Vagina (tissue), 2 donors: ENCODE results near the gene TTC9. TPM values are rescaled to one million over a fixed set of nuclear protein-coding genes. Genes with fewer than 3 reads are reported as not detected.

ENCODE experiments used
- DNase-seq, 2 donors: peaks; one replicate each; pipeline ENCODE4 v3.0.0-alpha.2; 2017; ENCODE audit errors: extremely low spot score in 2 of 2
- H3K27ac ChIP-seq: fragments of 200-600 bp; sonication (generic); one replicate; pipeline ENCODE4 v1.5.1; 2019
- H3K27me3 ChIP-seq: fragments of 200-600 bp; sonication (generic); one replicate; pipeline ENCODE4 v1.5.1; 2019
- H3K36me3 ChIP-seq, 2 donors: fragments of 200-600 bp; sonication (generic); one replicate each; pipeline ENCODE4 v1.5.1; 2017 to 2019
- H3K4me1 ChIP-seq: fragments of 200-600 bp; sonication (generic); one replicate; pipeline ENCODE4 v1.5.1; 2019
- H3K4me3 ChIP-seq, 2 donors: fragments of 200-600 bp; sonication (generic); 1 replicate in 1 of 2; 2 replicates in 1 of 2; pipeline ENCODE4 v1.5.1; 2016 to 2019
- H3K9me3 ChIP-seq: fragments of 200-600 bp; sonication (generic); one replicate; pipeline ENCODE4 v1.5.1; 2019
- POLR2A ChIP-seq, 2 donors: fragments of 450-650 bp; IDR thresholded peaks; one replicate each; pipeline ENCODE4 v1.6.1; 2017; ENCODE audit warnings: antibody characterized with exemption in 2 of 2, mild to moderate bottlenecking in 2 of 2, moderate library complexity in 2 of 2
- POLR2AphosphoS5 ChIP-seq, 2 donors: sonication (generic); formaldehyde crosslinking; IDR thresholded peaks; one replicate each; pipeline ENCODE4 v1.9.0; 2017; ENCODE audit warnings: antibody characterized with exemption in 2 of 2, mild to moderate bottlenecking in 2 of 2, low read depth in 1 of 2; ENCODE audit not compliant: insufficient read depth in 1 of 2
- intact Hi-C: fragments of 100-400 bp; cut with DNase I; formaldehyde crosslinking; loops from one replicate; pipeline ENCODE4 v1.15.1; 2023
- total RNA-seq: library from RNA; depleted of rRNA; stranded (reverse); fragments of >200 nt; gene quantifications from one replicate; pipeline ENCODE4 v1.2.3, GENCODE V29; 2016
- TF ChIP-seq, protein P1 (sequence below), 3 experiments: fragments of 450-650 bp in 2 of 3; fragments of 200-600 bp in 1 of 3; sonication (generic) in 1 of 3; IDR thresholded peaks; one replicate each; pipeline ENCODE4 v1.5.1; 2017 to 2019; ENCODE audit warnings: antibody characterized with exemption in 3 of 3, mild to moderate bottlenecking in 2 of 3, moderate library complexity in 2 of 3

Gene TTC9
- total RNA-seq, 1 donor from 2014 or later = 6.1 TPM

GRCh38 chr14:70651522-70651921 lies 9.8 kb downstream of the TTC9 start:
- DNase-seq = no peak

GRCh38 chr14:70652871-70653270 lies 11.2 kb downstream of the TTC9 start:
- no peaks in the 10 kb centered on the region for H3K36me3 ChIP-seq

More at GRCh38 chr14:70651522-70651921, 9.8 kb downstream of the TTC9 start:
- H3K9me3 ChIP-seq = no peaks in the 10 kb centered on the region
- H3K4me3 ChIP-seq = no peak overlapping the region
- H3K36me3 ChIP-seq = no peaks in the 10 kb centered on the region
- intact Hi-C loops = no loop called here
- H3K27ac ChIP-seq = no peak overlapping the region
- no peaks in the 10 kb centered on the region for H3K27me3 ChIP-seq
- TF ChIP-seq POLR2AphosphoS5 (IDR thresholded peaks at IDR 0.05; ENCODE audit: insufficient read depth in 1 of 2, low read depth in 1 of 2) (no peak), POLR2A (IDR thresholded peaks at IDR 0.05) (no peak)
- TF ChIP-seq, protein P1, sequence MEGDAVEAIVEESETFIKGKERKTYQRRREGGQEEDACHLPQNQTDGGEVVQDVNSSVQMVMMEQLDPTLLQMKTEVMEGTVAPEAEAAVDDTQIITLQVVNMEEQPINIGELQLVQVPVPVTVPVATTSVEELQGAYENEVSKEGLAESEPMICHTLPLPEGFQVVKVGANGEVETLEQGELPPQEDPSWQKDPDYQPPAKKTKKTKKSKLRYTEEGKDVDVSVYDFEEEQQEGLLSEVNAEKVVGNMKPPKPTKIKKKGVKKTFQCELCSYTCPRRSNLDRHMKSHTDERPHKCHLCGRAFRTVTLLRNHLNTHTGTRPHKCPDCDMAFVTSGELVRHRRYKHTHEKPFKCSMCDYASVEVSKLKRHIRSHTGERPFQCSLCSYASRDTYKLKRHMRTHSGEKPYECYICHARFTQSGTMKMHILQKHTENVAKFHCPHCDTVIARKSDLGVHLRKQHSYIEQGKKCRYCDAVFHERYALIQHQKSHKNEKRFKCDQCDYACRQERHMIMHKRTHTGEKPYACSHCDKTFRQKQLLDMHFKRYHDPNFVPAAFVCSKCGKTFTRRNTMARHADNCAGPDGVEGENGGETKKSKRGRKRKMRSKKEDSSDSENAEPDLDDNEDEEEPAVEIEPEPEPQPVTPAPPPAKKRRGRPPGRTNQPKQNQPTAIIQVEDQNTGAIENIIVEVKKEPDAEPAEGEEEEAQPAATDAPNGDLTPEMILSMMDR (IDR thresholded peaks at IDR 0.05) = no peak
- H3K4me1 ChIP-seq = no peaks in the 10 kb centered on the region

GRCh38 chr14:70653662-70654061 lies 11.9 kb downstream of the TTC9 start:
- H3K9me3 ChIP-seq = no peaks in the 10 kb centered on the region
- H3K4me3 ChIP-seq = no peak overlapping the region
- H3K4me1 ChIP-seq = no peaks in the 10 kb centered on the region
- H3K27me3 ChIP-seq = no peaks in the 10 kb centered on the region
- TF ChIP-seq POLR2AphosphoS5 (IDR thresholded peaks at IDR 0.05; ENCODE audit: insufficient read depth in 1 of 2, low read depth in 1 of 2) = no peak
- no peak for TF ChIP-seq POLR2A (IDR thresholded peaks at IDR 0.05)
- TF ChIP-seq, protein P1 (IDR thresholded peaks at IDR 0.05) = no peak
- no peak overlapping the region for H3K27ac ChIP-seq
- DNase-seq = no peak
- no peaks in the 10 kb centered on the region for H3K36me3 ChIP-seq
- intact Hi-C loops = no loop called here

More at GRCh38 chr14:70652871-70653270, 11.2 kb downstream of the TTC9 start:
- Histone ChIP-seq H3K4me1 (no peaks in the 10 kb centered on the region), H3K9me3 (no peaks in the 10 kb centered on the region), H3K4me3 (no peak overlapping the region), H3K27me3 (no peaks in the 10 kb centered on the region), H3K27ac (no peak overlapping the region)
- TF ChIP-seq POLR2A (IDR thresholded peaks at IDR 0.05) (no peak), POLR2AphosphoS5 (IDR thresholded peaks at IDR 0.05; ENCODE audit: insufficient read depth in 1 of 2, low read depth in 1 of 2) (no peak)
- TF ChIP-seq, protein P1 (IDR thresholded peaks at IDR 0.05) = no peak
- no peak for DNase-seq
- intact Hi-C loops = no loop called here

GRCh38 chr14:70654632-70655031 lies 12.9 kb downstream of the TTC9 start:
- no peak overlapping the region for H3K4me3 ChIP-seq
- no peak overlapping the region for H3K27ac ChIP-seq
- intact Hi-C loops = no loop called here
- DNase-seq = no peak
- H3K4me1 ChIP-seq = no peaks in the 10 kb centered on the region
- no peaks in the 10 kb centered on the region for H3K27me3 ChIP-seq
- TF ChIP-seq, protein P1 (IDR thresholded peaks at IDR 0.05) = no peak
- TF ChIP-seq POLR2AphosphoS5 (IDR thresholded peaks at IDR 0.05; ENCODE audit: insufficient read depth in 1 of 2, low read depth in 1 of 2) (no peak), POLR2A (IDR thresholded peaks at IDR 0.05) (no peak)
- no peaks in the 10 kb centered on the region for H3K36me3 ChIP-seq
- H3K9me3 ChIP-seq = no peaks in the 10 kb centered on the region

GRCh38 chr14:70655110-70655826 lies 13.6 kb downstream of the TTC9 start:
- Histone ChIP-seq H3K27me3 (no peaks in the 10 kb centered on the region), H3K9me3 (no peaks in the 10 kb centered on the region), H3K36me3 (no peaks in the 10 kb centered on the region), H3K27ac (no peak overlapping the region), H3K4me3 (no peak overlapping the region), H3K4me1 (no peaks in the 10 kb centered on the region)
- TF ChIP-seq POLR2A (IDR thresholded peaks at IDR 0.05) = no peak
- no peak for TF ChIP-seq POLR2AphosphoS5 (IDR thresholded peaks at IDR 0.05; ENCODE audit: insufficient read depth in 1 of 2, low read depth in 1 of 2)
- TF ChIP-seq, protein P1 (IDR thresholded peaks at IDR 0.05) = no peak
- DNase-seq = no peak
- intact Hi-C loops = no loop called here
